Parathyroid adenoma (tissue), 2 donors: ENCODE results near the gene PACS1.
"Not testable (repeated sequence)": the region's sequence is repeated elsewhere in the genome, so short reads cannot be mapped to it uniquely, and the experiment has no call there.

ENCODE experiments used
- H2AFZ ChIP-seq: fragments of 300-600 bp; sonication (generic); one replicate; pipeline ENCODE4 v1.7.0; 2017; ENCODE audit warnings: antibody characterized with exemption, mild to moderate bottlenecking
- H3K27ac ChIP-seq: fragments of 300-600 bp; sonication (generic); one replicate; pipeline ENCODE4 v1.7.0; 2017
- H3K27me3 ChIP-seq: fragments of 300-600 bp; sonication (generic); one replicate; pipeline ENCODE4 v1.7.0; 2017; ENCODE audit warnings: low read length; ENCODE audit not compliant: control insufficient read depth, insufficient read depth
- H3K36me3 ChIP-seq: fragments of 300-600 bp; sonication (generic); one replicate; pipeline ENCODE4 v1.7.0; 2017; ENCODE audit warnings: low read length; ENCODE audit not compliant: control insufficient read depth, insufficient read depth
- H3K4me1 ChIP-seq: fragments of 300-600 bp; sonication (generic); one replicate; pipeline ENCODE4 v1.7.0; 2017; ENCODE audit warnings: control low read depth
- H3K4me2 ChIP-seq: fragments of 300-600 bp; sonication (generic); one replicate; pipeline ENCODE4 v1.7.0; 2017; ENCODE audit warnings: low read length
- H3K4me3 ChIP-seq: fragments of 300-600 bp; sonication (generic); one replicate; pipeline ENCODE4 v1.7.0; 2017; ENCODE audit warnings: low read depth, low read length
- H3K79me2 ChIP-seq: fragments of 300-600 bp; sonication (generic); one replicate; pipeline ENCODE4 v1.7.0; 2017; ENCODE audit warnings: control low read depth
- H3K9ac ChIP-seq: fragments of 300-600 bp; sonication (generic); one replicate; pipeline ENCODE4 v1.7.0; 2017; ENCODE audit warnings: mild to moderate bottlenecking
- H3K9me3 ChIP-seq: fragments of 300-600 bp; sonication (generic); one replicate; pipeline ENCODE4 v1.7.0; 2017; ENCODE audit warnings: low read length; ENCODE audit not compliant: control insufficient read depth
- TF ChIP-seq, protein P1 (sequence below): fragments of 300-600 bp; sonication (generic); IDR thresholded peaks from one replicate; pipeline ENCODE4 v1.7.0; 2017; ENCODE audit warnings: antibody characterized with exemption, mild to moderate bottlenecking
- donor health status: primary hyperparathyroidism.

Gene PACS1

DNA sequence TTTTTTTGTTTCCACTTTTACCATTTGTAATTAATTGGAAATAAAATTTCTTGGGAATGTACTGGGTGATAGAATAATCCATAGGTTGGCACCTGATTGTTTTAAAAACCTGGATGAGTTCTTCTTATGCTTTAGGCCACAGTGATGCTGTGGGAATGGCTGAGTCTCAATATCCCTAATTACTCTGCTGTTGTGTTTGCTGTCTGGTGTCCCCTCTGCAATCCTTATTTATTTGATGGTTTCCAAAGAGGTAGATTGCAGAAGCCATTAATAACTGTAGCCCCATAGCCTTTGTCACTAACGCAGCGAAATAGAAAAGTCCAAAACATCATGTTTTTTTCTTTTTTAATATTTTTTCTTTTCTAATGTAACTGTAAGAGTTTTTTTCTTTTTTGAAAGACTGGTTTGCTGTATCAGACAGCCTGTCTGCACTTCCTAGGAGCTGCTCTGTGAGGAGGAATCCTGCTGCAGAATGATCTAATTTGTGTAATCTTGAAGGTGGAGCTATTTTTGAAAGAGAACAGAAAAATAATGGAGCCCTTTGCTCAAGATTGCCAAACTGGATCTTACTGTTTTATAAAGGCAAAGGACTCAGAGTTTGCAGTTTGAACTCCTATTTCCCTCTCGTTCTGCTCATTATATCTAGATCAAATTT is 14.9 kb downstream of the PACS1 start:
- Histone ChIP-seq H3K79me2 (peaks cover 21% of the 10 kb centered on the region), H3K4me1 (peaks cover 3% of the 10 kb centered on the region), H2AFZ (no peak overlapping the region), H3K27ac (no peak overlapping the region), H3K4me3 (no peak overlapping the region), H3K9ac (no peak overlapping the region), H3K27me3 (no peaks in the 10 kb centered on the region), H3K36me3 (no peaks in the 10 kb centered on the region), H3K9me3 (no peaks in the 10 kb centered on the region), H3K4me2 (no peak overlapping the region)
- TF ChIP-seq, protein P1, sequence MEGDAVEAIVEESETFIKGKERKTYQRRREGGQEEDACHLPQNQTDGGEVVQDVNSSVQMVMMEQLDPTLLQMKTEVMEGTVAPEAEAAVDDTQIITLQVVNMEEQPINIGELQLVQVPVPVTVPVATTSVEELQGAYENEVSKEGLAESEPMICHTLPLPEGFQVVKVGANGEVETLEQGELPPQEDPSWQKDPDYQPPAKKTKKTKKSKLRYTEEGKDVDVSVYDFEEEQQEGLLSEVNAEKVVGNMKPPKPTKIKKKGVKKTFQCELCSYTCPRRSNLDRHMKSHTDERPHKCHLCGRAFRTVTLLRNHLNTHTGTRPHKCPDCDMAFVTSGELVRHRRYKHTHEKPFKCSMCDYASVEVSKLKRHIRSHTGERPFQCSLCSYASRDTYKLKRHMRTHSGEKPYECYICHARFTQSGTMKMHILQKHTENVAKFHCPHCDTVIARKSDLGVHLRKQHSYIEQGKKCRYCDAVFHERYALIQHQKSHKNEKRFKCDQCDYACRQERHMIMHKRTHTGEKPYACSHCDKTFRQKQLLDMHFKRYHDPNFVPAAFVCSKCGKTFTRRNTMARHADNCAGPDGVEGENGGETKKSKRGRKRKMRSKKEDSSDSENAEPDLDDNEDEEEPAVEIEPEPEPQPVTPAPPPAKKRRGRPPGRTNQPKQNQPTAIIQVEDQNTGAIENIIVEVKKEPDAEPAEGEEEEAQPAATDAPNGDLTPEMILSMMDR: no peak

DNA sequence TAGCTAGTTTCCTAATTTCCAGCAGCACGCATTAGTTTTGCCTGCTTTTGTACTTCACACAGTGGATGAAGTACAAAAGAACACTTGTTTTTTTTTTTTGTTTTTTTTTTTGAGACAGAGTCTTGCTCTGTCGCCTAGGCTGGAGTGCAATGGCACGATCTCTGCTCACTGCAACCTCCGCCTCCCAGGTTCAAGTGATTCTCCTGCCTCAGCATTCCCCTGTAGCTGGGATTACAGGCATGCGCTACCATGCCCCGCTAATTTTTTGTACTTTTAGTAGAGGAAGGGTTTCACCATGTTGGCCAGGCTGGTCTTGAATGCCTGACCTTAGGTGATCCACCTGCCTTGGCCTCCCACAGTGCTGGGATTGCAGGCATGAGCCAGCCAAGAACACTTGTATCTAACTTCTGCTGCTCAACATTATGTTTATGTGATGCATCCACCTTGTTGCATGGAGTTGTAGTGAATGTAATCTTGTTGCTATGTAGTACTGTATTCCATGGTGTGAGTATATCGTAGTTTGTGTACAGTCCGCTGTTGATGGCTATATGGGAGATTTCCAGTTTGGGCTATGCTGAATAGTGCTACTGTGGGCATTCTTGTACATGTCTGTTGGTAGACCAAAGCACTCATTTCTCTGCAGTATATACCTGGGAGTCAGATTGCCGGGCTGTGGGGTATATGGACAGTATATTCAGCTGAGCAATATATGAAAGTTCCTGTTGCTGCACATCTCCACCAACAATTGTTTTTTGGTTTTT is 17.3 kb downstream of the PACS1 start:
- TF ChIP-seq, protein P1: no peak
- Histone ChIP-seq H3K9me3 (no peaks in the 10 kb centered on the region), H2AFZ (no peak overlapping the region), H3K27ac (no peak overlapping the region), H3K4me3 (no peak overlapping the region), H3K36me3 (no peaks in the 10 kb centered on the region), H3K9ac (no peak overlapping the region), H3K4me1 (no peaks in the 10 kb centered on the region), H3K4me2 (no peak overlapping the region), H3K27me3 (no peaks in the 10 kb centered on the region), H3K79me2 (peaks cover 20% of the 10 kb centered on the region)

DNA sequence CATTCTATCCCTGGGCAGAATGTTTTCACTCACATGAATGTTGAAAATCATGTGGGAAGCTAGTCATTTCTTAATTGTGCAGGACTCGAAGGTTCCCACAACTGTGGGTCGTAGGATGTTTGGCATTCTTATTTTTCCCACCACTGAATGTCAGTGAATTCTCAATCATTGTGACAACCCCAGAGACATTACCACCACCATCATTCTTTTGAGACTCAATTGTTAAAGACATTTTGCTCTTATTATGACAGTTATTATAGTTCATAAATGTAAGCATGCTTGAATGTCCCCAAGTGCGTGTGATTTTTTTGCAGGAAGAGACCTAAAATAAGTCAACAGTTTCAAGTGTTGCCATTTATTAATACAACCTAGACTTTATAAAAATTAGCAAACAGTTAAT is 19.0 kb downstream of the PACS1 start:
- Histone ChIP-seq H3K9ac (no peak overlapping the region), H2AFZ (no peak overlapping the region), H3K27ac (no peak overlapping the region), H3K79me2 (peaks cover 16% of the 10 kb centered on the region), H3K4me1 (no peaks in the 10 kb centered on the region), H3K27me3 (no peaks in the 10 kb centered on the region), H3K9me3 (no peaks in the 10 kb centered on the region), H3K4me3 (no peak overlapping the region), H3K36me3 (no peaks in the 10 kb centered on the region), H3K4me2 (no peak overlapping the region)
- TF ChIP-seq, protein P1: no peak

DNA sequence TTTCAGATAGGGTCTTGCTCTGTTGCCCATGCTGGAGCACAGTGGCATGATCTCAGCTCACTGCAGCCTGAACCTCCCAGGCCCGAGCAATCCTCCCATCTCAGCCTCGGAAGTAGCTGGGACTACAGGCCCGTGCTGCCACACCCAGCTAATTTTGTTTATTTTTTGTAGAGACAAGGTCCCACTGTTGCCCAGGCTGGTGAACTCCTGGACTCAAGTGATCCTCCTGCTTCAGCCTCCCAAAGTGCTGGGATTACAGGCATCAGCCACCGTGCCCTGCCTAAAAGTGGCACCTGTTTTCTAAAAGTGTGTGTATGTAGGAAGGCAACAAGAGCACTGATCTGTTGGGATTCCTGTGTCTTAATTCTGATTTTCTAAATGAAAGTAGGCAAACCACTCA is 20.2 kb downstream of the PACS1 start:
- Histone ChIP-seq H3K36me3 (no peaks in the 10 kb centered on the region), H3K4me1 (no peaks in the 10 kb centered on the region), H3K27me3 (no peaks in the 10 kb centered on the region), H3K4me3 (no peak overlapping the region), H3K27ac (no peak overlapping the region), H3K9ac (no peak overlapping the region), H3K79me2 (peaks cover 16% of the 10 kb centered on the region), H2AFZ (no peak overlapping the region), H3K4me2 (no peak overlapping the region), H3K9me3 (no peaks in the 10 kb centered on the region)
- TF ChIP-seq, protein P1: no peak

DNA sequence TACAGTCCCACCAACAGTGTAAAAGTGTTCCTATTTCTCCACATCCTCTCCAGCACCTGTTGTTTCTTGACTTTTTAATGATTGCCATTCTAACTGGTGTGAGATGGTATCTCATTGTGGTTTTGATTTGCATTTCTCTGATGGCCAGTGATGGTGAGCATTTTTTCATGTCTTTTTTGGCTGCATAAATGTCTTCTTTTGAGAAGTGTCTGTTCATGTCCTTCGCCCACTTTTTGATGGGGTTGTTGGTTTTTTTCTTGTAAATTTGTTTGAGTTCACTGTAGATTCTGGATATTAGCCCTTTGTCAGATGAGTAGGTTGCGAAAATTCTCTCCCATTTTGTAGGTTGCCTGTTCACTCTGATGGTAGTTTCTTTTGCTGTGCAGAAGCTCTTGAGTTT is 22.1 kb downstream of the PACS1 start:
- H3K27ac ChIP-seq, H3K4me3 ChIP-seq, H3K4me2 ChIP-seq, H3K4me1 ChIP-seq, H3K9ac ChIP-seq, H3K27me3 ChIP-seq, H3K36me3 ChIP-seq, H3K9me3 ChIP-seq, H2AFZ ChIP-seq: not testable (repeated sequence)
- H3K79me2 ChIP-seq: peaks cover 10% of the 10 kb centered on the region

DNA sequence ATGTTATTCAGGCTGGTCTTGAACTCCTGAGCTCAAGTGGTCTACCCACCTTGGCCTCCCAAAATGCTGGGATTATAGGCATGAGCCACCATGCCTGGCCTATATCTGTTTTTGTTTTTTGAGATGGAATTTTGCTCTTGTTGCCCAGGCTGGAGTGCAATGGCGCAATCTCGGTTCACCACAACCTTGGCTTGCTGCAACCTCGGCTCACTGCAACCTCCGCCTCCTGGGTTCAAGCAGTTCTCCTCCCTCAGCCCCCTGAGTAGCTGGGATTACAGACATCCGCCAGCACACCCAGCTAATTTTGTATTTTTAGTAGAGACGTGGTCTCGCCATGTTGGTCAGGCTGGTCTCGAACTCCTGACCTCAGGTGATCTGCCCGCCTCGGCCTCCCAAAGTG is 29.7 kb downstream of the PACS1 start:
- H3K36me3 ChIP-seq, H2AFZ ChIP-seq, H3K27me3 ChIP-seq, H3K4me1 ChIP-seq, H3K9me3 ChIP-seq, H3K27ac ChIP-seq, H3K9ac ChIP-seq, H3K4me3 ChIP-seq, H3K4me2 ChIP-seq: not testable (repeated sequence)
- H3K79me2 ChIP-seq: peaks cover 13% of the 10 kb centered on the region
